ENCODE results near the gene SLCO1B3.
A peak's percentile ranks its signal among the peaks of the same experiment; 100 is the strongest.

Gene SLCO1B3

GRCh38 chr12:20792971-20793370 is 17.5 kb upstream of the SLCO1B3 start:
- Histone ChIP-seq H3K4me2 (ENCODE audit: insufficient read depth, low read length) (no peak overlapping the region), H3K4me3 (ENCODE audit: low read depth in 1 of 2, low read length in 2 of 2) (no peak overlapping the region), H3K36me3 (ENCODE audit: insufficient read depth, low read length) (no peaks in the 10 kb centered on the region), H2AFZ (ENCODE audit: low read depth, low read length) (no peak overlapping the region), H3K27ac (ENCODE audit: low read length) (no peak overlapping the region), H3K4me1 (ENCODE audit: insufficient read depth, low read length) (no peaks in the 10 kb centered on the region), H3K79me2 (ENCODE audit: insufficient read depth, low read length) (no peaks in the 10 kb centered on the region), H4K20me1 (ENCODE audit: insufficient read depth, low read length) (no peaks in the 10 kb centered on the region), H3K27me3 (ENCODE audit: insufficient read depth, low read length, poor library complexity) (no peaks in the 10 kb centered on the region), H3K9ac (ENCODE audit: low read depth, low read length) (no peak overlapping the region), H3K9me3 (ENCODE audit: insufficient read depth, low read length, severe bottlenecking) (no peaks in the 10 kb centered on the region)
- ATAC-seq (ENCODE audit: insufficient read depth, low read depth) (no peak), DNase-seq (no peak)
- TF ChIP-seq CTCF (IDR thresholded peaks at IDR 0.05; ENCODE audit: borderline replicate concordance, extremely low read depth, low read length, poor library complexity, severe bottlenecking): no peak
- TF ChIP-seq EZH2 (IDR thresholded peaks at IDR 0.05; ENCODE audit: borderline replicate concordance, low read depth, low read length, severe bottlenecking): no peak

GRCh38 chr12:20798554-20798953 is 12.0 kb upstream of the SLCO1B3 start:
- no peak overlapping the region for H2AFZ ChIP-seq (ENCODE audit: low read depth, low read length)
- no peak overlapping the region for H3K4me3 ChIP-seq (ENCODE audit: low read depth in 1 of 2, low read length in 2 of 2)
- no peaks in the 10 kb centered on the region for H3K9me3 ChIP-seq (ENCODE audit: insufficient read depth, low read length, severe bottlenecking)
- H3K79me2 ChIP-seq (ENCODE audit: insufficient read depth, low read length): no peaks in the 10 kb centered on the region
- no peaks in the 10 kb centered on the region for H3K27me3 ChIP-seq (ENCODE audit: insufficient read depth, low read length, poor library complexity)
- no peak overlapping the region for H3K4me2 ChIP-seq (ENCODE audit: insufficient read depth, low read length)
- no peak for DNase-seq
- H3K9ac ChIP-seq (ENCODE audit: low read depth, low read length): no peak overlapping the region
- H4K20me1 ChIP-seq (ENCODE audit: insufficient read depth, low read length): no peaks in the 10 kb centered on the region
- H3K27ac ChIP-seq (ENCODE audit: low read length): no peak overlapping the region
- H3K4me1 ChIP-seq (ENCODE audit: insufficient read depth, low read length): no peaks in the 10 kb centered on the region
- ATAC-seq (ENCODE audit: insufficient read depth, low read depth): no peak
- peak; percentile 30 for TF ChIP-seq CTCF (IDR thresholded peaks at IDR 0.05; ENCODE audit: borderline replicate concordance, extremely low read depth, low read length, poor library complexity, severe bottlenecking)
- no peak for TF ChIP-seq EZH2 (IDR thresholded peaks at IDR 0.05; ENCODE audit: borderline replicate concordance, low read depth, low read length, severe bottlenecking)
- H3K36me3 ChIP-seq (ENCODE audit: insufficient read depth, low read length): no peaks in the 10 kb centered on the region

GRCh38 chr12:20800160-20800559 is 10.3 kb upstream of the SLCO1B3 start:
- Histone ChIP-seq H3K9me3 (ENCODE audit: insufficient read depth, low read length, severe bottlenecking) (no peaks in the 10 kb centered on the region), H3K36me3 (ENCODE audit: insufficient read depth, low read length) (no peaks in the 10 kb centered on the region), H3K4me2 (ENCODE audit: insufficient read depth, low read length) (no peak overlapping the region), H2AFZ (ENCODE audit: low read depth, low read length) (no peak overlapping the region), H3K9ac (ENCODE audit: low read depth, low read length) (no peak overlapping the region), H3K4me3 (ENCODE audit: low read depth in 1 of 2, low read length in 2 of 2) (no peak overlapping the region), H3K27me3 (ENCODE audit: insufficient read depth, low read length, poor library complexity) (no peaks in the 10 kb centered on the region), H3K79me2 (ENCODE audit: insufficient read depth, low read length) (no peaks in the 10 kb centered on the region), H3K27ac (ENCODE audit: low read length) (no peak overlapping the region), H4K20me1 (ENCODE audit: insufficient read depth, low read length) (no peaks in the 10 kb centered on the region), H3K4me1 (ENCODE audit: insufficient read depth, low read length) (no peaks in the 10 kb centered on the region)
- DNase-seq: no peak
- ATAC-seq (ENCODE audit: insufficient read depth, low read depth): no peak
- no peak for TF ChIP-seq EZH2 (IDR thresholded peaks at IDR 0.05; ENCODE audit: borderline replicate concordance, low read depth, low read length, severe bottlenecking)
- TF ChIP-seq CTCF (IDR thresholded peaks at IDR 0.05; ENCODE audit: borderline replicate concordance, extremely low read depth, low read length, poor library complexity, severe bottlenecking): no peak

- Histone ChIP-seq H4K20me1 (ENCODE audit: insufficient read depth, low read length) (no peaks in the 10 kb centered on the region), H3K27me3 (ENCODE audit: insufficient read depth, low read length, poor library complexity) (no peaks in the 10 kb centered on the region), H3K4me3 (ENCODE audit: low read depth in 1 of 2, low read length in 2 of 2) (no peak overlapping the region), H3K9ac (ENCODE audit: low read depth, low read length) (no peak overlapping the region), H2AFZ (ENCODE audit: low read depth, low read length) (no peak overlapping the region), H3K4me2 (ENCODE audit: insufficient read depth, low read length) (no peak overlapping the region), H3K79me2 (ENCODE audit: insufficient read depth, low read length) (no peaks in the 10 kb centered on the region), H3K9me3 (ENCODE audit: insufficient read depth, low read length, severe bottlenecking) (no peaks in the 10 kb centered on the region), H3K36me3 (ENCODE audit: insufficient read depth, low read length) (no peaks in the 10 kb centered on the region), H3K4me1 (ENCODE audit: insufficient read depth, low read length) (no peaks in the 10 kb centered on the region), H3K27ac (ENCODE audit: low read length) (no peak overlapping the region)
- ATAC-seq (ENCODE audit: insufficient read depth, low read depth): no peak
- TF ChIP-seq EZH2 (IDR thresholded peaks at IDR 0.05; ENCODE audit: borderline replicate concordance, low read depth, low read length, severe bottlenecking) (no peak), CTCF (IDR thresholded peaks at IDR 0.05; ENCODE audit: borderline replicate concordance, extremely low read depth, low read length, poor library complexity, severe bottlenecking) (no peak)
- DNase-seq: no peak
Observed at GRCh38 chr12:20801035-20801434, 9.5 kb upstream of the SLCO1B3 start.
